Effector memory CD4-positive, alpha-beta T cell (primary cell): Measurements from ENCODE around the gene TRMT11.

ENCODE experiments used
- DNase-seq, 3 donors: peaks; one replicate each; pipeline ENCODE4 v3.0.0-alpha.2; 2020
- H3K27ac ChIP-seq: 2 replicates; pipeline ENCODE4 v1.7.0; 2013; ENCODE audit warnings: mild to moderate bottlenecking, low read length, moderate library complexity; ENCODE audit not compliant: insufficient read depth, poor library complexity, severe bottlenecking
- H3K27me3 ChIP-seq: replicated peaks from 2 replicates; pipeline ENCODE4 v1.7.0; 2013; ENCODE audit warnings: mild to moderate bottlenecking, low read length; ENCODE audit not compliant: insufficient read depth, control insufficient read depth, poor library complexity, severe bottlenecking
- H3K36me3 ChIP-seq: 2 replicates; pipeline ENCODE4 v1.7.0; 2013; ENCODE audit warnings: mild to moderate bottlenecking, low read length, moderate library complexity; ENCODE audit not compliant: control insufficient read depth, insufficient read depth
- H3K4me1 ChIP-seq: 2 replicates; pipeline ENCODE4 v1.7.0; 2013; ENCODE audit warnings: low read length, mild to moderate bottlenecking; ENCODE audit not compliant: control insufficient read depth, insufficient read depth, poor library complexity, severe bottlenecking
- H3K4me3 ChIP-seq: 2 replicates; pipeline ENCODE4 v1.7.0; 2013; ENCODE audit warnings: low read length, low read depth, mild to moderate bottlenecking; ENCODE audit not compliant: insufficient read depth, poor library complexity, severe bottlenecking
- H3K9me3 ChIP-seq: 2 replicates; pipeline ENCODE4 v1.7.0; 2013; ENCODE audit warnings: mild to moderate bottlenecking, low read length, moderate library complexity; ENCODE audit not compliant: control insufficient read depth

The TRMT11 gene

GRCh38 chr6:125955973-125956372, 30.4 kb upstream of the TRMT11 start:
- no peak for DNase-seq
- H3K27me3 ChIP-seq, result no peaks in the 10 kb centered on the region
- no peaks in the 10 kb centered on the region for H3K36me3 ChIP-seq
- H3K4me3 ChIP-seq, result peak overlapping the region; percentile 77
- H3K27ac ChIP-seq, result peak overlapping the region; percentile 92
- H3K4me1 ChIP-seq, result peaks cover 7% of the 10 kb centered on the region
- no peaks in the 10 kb centered on the region for H3K9me3 ChIP-seq

DNA sequence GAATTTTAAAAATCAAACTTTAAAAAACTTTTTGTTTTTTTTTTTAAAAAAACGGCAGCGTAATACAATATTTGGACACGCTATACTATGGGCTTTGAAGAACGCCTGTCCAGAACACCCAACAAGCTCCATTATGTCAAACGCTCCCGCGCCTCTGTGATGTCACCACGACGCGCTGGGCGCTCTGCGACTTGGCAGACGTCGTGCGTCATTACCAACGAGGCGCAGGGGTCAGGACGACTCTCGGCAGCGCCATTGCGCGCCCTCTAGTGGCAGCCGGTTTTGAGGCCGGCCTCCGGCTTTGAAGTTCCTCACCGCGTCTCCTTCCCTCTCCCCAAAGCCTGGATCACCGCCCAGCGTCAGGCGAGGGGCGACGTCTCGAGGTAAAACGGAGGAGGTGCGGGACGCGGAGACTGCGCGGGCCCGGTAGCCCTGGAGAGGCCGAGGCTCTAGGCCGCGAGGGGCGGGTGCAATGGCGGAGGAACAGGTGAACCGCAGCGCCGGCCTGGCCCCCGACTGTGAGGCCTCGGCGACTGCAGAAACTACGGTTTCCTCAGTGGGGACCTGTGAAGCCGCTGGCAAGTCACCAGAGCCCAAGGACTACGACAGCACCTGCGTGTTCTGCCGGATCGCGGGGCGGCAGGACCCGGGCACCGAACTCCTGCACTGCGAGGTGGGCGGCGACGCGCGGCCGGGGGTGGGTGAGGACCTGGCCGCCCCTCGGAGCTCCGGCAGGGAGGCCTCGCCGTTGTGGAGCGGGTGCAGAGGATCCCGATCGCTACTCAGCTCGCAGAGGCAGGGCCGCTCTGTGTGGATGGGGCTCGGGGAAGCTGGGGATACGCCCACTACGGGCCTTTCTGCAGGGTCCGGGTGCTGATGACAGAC, 29.6 kb upstream of the TRMT11 start, which contains the start of gene HINT3:
TSS of gene HINT3 (plus strand) at position 265 of the 885 bp plus-strand sequence. CDS start at position 473, 208 bp downstream.
- DNase-seq, result peak; percentile 93 to 97 (median 95)
- H3K4me1 ChIP-seq, result peaks cover 7% of the 10 kb centered on the region
- H3K27me3 ChIP-seq, result no peaks in the 10 kb centered on the region
- no peaks in the 10 kb centered on the region for H3K36me3 ChIP-seq
- peak within 1 kb of the TSS; percentile 77 for H3K4me3 ChIP-seq
- peak within 1 kb of the TSS; percentile 92 for H3K27ac ChIP-seq
- H3K9me3 ChIP-seq, result no peaks in the 10 kb centered on the region

DNA sequence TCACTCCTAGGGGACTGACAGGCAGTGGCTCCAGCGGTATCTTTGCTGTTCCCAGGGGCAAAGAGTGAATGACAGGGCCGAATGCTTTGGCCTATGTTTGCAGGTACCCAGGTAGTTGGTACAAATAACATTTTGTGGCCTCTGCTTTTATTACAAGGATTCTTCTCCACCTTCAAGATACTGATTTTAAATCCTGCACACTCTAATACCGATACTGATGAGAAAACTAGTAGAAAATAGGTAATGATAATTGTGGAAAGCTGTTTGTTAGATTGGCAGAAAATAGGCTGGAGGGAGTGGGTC, 29.0 kb upstream of the TRMT11 start:
- no peak for DNase-seq
- peaks cover 7% of the 10 kb centered on the region for H3K4me1 ChIP-seq
- H3K4me3 ChIP-seq, result peak overlapping the region; percentile 77

DNA sequence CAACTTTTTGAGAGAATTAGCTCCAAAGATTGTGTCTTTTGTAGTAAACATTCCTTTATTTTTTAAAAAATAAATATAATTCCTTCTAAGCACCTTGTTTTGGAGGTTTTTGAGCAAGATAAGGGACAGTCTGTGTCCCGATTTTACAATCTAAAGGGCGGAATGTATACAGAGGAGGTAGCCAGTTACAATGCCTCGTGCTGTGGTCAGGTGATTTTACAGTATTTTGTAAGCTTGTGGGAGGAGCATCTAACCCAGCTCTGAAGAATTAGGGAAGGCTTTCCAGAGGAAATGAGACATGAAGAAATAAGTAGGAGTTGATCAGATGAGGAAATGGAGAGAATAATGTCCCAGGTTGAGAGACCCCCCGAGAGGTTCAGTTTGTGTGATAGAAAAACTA, 28.5 kb upstream of the TRMT11 start:
- H3K4me3 ChIP-seq, result peak overlapping the region; percentile 77
- DNase-seq, result no peak
- no peak overlapping the region for H3K27ac ChIP-seq

More for the DNA sequence above, 29.0 kb upstream of the TRMT11 start:
- H3K27ac ChIP-seq, result peak overlapping the region; percentile 92
- H3K27me3 ChIP-seq, result no peaks in the 10 kb centered on the region
- no peaks in the 10 kb centered on the region for H3K36me3 ChIP-seq
- H3K9me3 ChIP-seq, result no peaks in the 10 kb centered on the region

GRCh38 chr6:125959041-125959440, 27.3 kb upstream of the TRMT11 start:
- H3K9me3 ChIP-seq, result no peaks in the 10 kb centered on the region
- H3K4me1 ChIP-seq, result peaks cover 7% of the 10 kb centered on the region
- no peaks in the 10 kb centered on the region for H3K27me3 ChIP-seq
- no peak for DNase-seq
- no peak overlapping the region for H3K27ac ChIP-seq
- no peak overlapping the region for H3K4me3 ChIP-seq
- no peaks in the 10 kb centered on the region for H3K36me3 ChIP-seq

More for the DNA sequence above, 28.5 kb upstream of the TRMT11 start:
- peaks cover 7% of the 10 kb centered on the region for H3K4me1 ChIP-seq
- no peaks in the 10 kb centered on the region for H3K27me3 ChIP-seq
- no peaks in the 10 kb centered on the region for H3K9me3 ChIP-seq
- no peaks in the 10 kb centered on the region for H3K36me3 ChIP-seq

- H3K27me3 ChIP-seq, result no peaks in the 10 kb centered on the region
- no peaks in the 10 kb centered on the region for H3K9me3 ChIP-seq
- no peaks in the 10 kb centered on the region for H3K36me3 ChIP-seq
- H3K4me3 ChIP-seq, result no peak overlapping the region
- peaks cover 7% of the 10 kb centered on the region for H3K4me1 ChIP-seq
- no peak for DNase-seq
- no peak overlapping the region for H3K27ac ChIP-seq
Measured at GRCh38 chr6:125961117-125961516, 25.2 kb upstream of the TRMT11 start.

DNA sequence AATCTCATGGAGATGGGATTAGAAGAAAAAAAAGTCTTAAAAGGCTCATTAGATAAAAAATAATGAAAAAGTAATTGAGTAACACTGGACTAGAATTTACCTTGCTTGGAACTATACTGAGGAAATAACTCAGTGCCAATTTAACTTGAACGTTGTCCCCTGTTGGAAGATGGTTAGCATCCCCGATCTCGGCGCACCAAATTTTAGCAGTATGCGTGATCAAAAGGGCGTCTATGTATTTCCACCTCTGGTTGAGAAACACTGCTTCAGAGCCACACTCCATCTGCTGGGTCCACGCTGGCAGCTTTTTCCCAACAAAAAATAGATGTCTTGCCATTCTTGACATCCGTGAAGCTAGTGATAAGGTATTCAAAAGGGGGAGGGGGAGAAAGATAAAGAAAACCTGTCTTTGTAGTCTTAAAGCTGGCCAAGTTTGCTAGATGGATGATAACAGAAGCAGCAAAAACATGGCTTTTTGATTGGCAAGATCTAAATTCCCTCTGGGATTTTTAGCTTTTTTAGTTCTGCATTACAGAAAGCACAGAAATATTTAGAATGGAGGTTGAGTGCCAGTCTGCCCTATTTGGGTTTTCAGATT, 23.3 kb upstream of the TRMT11 start:
- Histone ChIP-seq H3K4me1 (peaks cover 4% of the 10 kb centered on the region), H3K36me3 (no peaks in the 10 kb centered on the region), H3K4me3 (no peak overlapping the region), H3K27me3 (no peaks in the 10 kb centered on the region), H3K27ac (no peak overlapping the region), H3K9me3 (no peaks in the 10 kb centered on the region)
- DNase-seq, result no peak

- no peak overlapping the region for H3K27ac ChIP-seq
- no peaks in the 10 kb centered on the region for H3K36me3 ChIP-seq
- no peaks in the 10 kb centered on the region for H3K9me3 ChIP-seq
- H3K27me3 ChIP-seq, result no peaks in the 10 kb centered on the region
- no peak overlapping the region for H3K4me3 ChIP-seq
- no peaks in the 10 kb centered on the region for H3K4me1 ChIP-seq
- DNase-seq, result no peak
Measured at GRCh38 chr6:125963817-125964216, 22.5 kb upstream of the TRMT11 start.

DNA sequence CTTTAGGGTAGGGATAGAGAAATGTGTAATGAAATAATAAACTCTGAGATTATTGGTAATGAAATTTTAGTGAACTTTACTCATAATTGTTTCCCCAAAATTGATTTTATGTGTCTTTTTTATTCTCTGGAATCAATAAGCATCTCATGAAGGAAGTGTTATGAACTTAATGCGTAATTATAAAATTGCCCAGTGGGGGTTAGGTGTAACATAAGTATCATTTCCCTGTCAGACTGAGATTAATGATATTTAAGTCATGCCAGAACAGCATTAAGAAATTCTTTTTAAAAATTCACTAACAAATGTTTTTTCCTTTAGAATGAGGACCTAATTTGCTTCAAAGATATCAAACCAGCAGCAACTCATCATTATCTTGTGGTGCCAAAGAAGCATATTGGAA, 19.8 kb upstream of the TRMT11 start:
- Histone ChIP-seq H3K9me3 (no peaks in the 10 kb centered on the region), H3K27ac (no peak overlapping the region), H3K4me3 (no peak overlapping the region), H3K4me1 (no peaks in the 10 kb centered on the region), H3K36me3 (no peaks in the 10 kb centered on the region), H3K27me3 (no peaks in the 10 kb centered on the region)
- DNase-seq, result no peak

DNA sequence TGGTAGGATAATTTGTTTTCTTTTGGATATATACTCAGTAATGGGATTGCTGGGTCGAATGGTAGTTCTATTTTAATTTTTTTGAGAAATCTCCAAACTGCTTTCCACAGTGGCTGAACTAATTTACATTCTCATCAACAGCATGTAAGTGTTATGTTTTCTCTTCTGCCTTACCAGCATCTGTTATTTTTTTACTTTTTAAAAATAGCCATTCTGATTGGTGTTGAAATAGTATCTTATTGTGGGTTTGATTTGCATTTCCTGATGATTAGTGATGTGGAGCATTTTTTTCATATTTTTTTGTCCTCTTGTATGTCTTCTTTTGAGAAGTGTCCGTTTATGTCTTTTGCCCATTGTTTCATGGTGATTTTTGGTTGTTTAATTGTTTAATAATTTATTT, 17.8 kb upstream of the TRMT11 start:
- no peaks in the 10 kb centered on the region for H3K27me3 ChIP-seq
- no peak overlapping the region for H3K4me3 ChIP-seq
- peaks cover 3% of the 10 kb centered on the region for H3K36me3 ChIP-seq
- H3K4me1 ChIP-seq, result no peaks in the 10 kb centered on the region
- H3K27ac ChIP-seq, result no peak overlapping the region
- no peaks in the 10 kb centered on the region for H3K9me3 ChIP-seq
- DNase-seq, result no peak
